ENCODE results near the gene BSDC1. TPM values are rescaled to one million over a fixed set of nuclear protein-coding genes. Genes with fewer than 3 reads are reported as not detected.

The BSDC1 gene
- total RNA-seq, 1 experiment from 2014 or later: 64.9 TPM

- H3K27me3 ChIP-seq (ENCODE audit: control insufficient read depth, insufficient read depth, low read length): peaks cover 4% of the 10 kb centered on the region
- ATAC-seq (0 out of 2 replicates have a peak, but pooled peaks have one; percentile 68), DNase-seq (ENCODE audit: low read depth, low spot score) (no peak)
- in situ Hi-C loops (cut with HindIII; ENCODE audit: low pct_unique_long_range_greater_than_20kb, low sequenced_read_pairs): no loop called here
- H3K4me3 ChIP-seq (ENCODE audit: low read depth in 2 of 2, low read length in 2 of 2): no peak overlapping the region
- no TSS peak for BruUV-seq (replicated peaks)
- no peak overlapping the region for H3K27ac ChIP-seq (ENCODE audit: low read length)
- CTCF ChIA-PET: interaction anchor here (0.7 kb wide), 1 partner anchor 22 kb away, joined by 3 read pairs; no protein-coding TSS in a partner anchor
- H3K36me3 ChIP-seq (ENCODE audit: control insufficient read depth, insufficient read depth, low read length): no peaks in the 10 kb centered on the region
- TF ChIP-seq, protein P1, sequence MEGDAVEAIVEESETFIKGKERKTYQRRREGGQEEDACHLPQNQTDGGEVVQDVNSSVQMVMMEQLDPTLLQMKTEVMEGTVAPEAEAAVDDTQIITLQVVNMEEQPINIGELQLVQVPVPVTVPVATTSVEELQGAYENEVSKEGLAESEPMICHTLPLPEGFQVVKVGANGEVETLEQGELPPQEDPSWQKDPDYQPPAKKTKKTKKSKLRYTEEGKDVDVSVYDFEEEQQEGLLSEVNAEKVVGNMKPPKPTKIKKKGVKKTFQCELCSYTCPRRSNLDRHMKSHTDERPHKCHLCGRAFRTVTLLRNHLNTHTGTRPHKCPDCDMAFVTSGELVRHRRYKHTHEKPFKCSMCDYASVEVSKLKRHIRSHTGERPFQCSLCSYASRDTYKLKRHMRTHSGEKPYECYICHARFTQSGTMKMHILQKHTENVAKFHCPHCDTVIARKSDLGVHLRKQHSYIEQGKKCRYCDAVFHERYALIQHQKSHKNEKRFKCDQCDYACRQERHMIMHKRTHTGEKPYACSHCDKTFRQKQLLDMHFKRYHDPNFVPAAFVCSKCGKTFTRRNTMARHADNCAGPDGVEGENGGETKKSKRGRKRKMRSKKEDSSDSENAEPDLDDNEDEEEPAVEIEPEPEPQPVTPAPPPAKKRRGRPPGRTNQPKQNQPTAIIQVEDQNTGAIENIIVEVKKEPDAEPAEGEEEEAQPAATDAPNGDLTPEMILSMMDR (IDR thresholded peaks at IDR 0.05): no peak
- TF ChIP-seq SIN3A (IDR thresholded peaks at IDR 0.05; ENCODE audit: borderline replicate concordance, insufficient read depth, low read depth, low read length) (no peak), TCF7L2 (IDR thresholded peaks at IDR 0.05; ENCODE audit: low read depth, low read length) (no peak), REST (IDR thresholded peaks at IDR 0.05; ENCODE audit: insufficient read depth in 1 of 2, low read depth in 2 of 2, low read length in 1 of 2) (no peak), POLR2AphosphoS5 (IDR thresholded peaks at IDR 0.05; ENCODE audit: low read depth, low read length) (no peak)
- intact Hi-C loops (cut with micrococcal nuclease; ENCODE audit: unreplicated experiment): no loop called here
- H3K9me3 ChIP-seq (ENCODE audit: control insufficient read depth, insufficient read depth, low read depth, low read length): no peaks in the 10 kb centered on the region
- POLR2A ChIA-PET: interaction anchor here (0.6 kb wide), 3 partner anchors 26 to 364 kb away, joined by 3 to 4 read pairs (median 3); no protein-coding TSS in a partner anchor
- no peaks in the 10 kb centered on the region for H3K4me1 ChIP-seq (ENCODE audit: control insufficient read depth, insufficient read depth, low read length)
These were observed 32.4 kb upstream of the BSDC1 start for GRCh38 chr1:32426489-32427255.

GRCh38 chr1:32421775-32422174 is 27.5 kb upstream of the BSDC1 start:
- ChIA-PET POLR2A (no interaction called here), CTCF (interaction anchor here (1.4 kb wide), 1 partner anchor 21 kb away, joined by 4 read pairs; no protein-coding TSS in a partner anchor)
- no peaks in the 10 kb centered on the region for H3K4me1 ChIP-seq (ENCODE audit: control insufficient read depth, insufficient read depth, low read length)
- H3K4me3 ChIP-seq (ENCODE audit: low read depth in 2 of 2, low read length in 2 of 2): no peak overlapping the region
- H3K27me3 ChIP-seq (ENCODE audit: control insufficient read depth, insufficient read depth, low read length): no peaks in the 10 kb centered on the region; the same call in none of the 2 replicates
- H3K36me3 ChIP-seq (ENCODE audit: control insufficient read depth, insufficient read depth, low read length): no peaks in the 10 kb centered on the region
- H3K27ac ChIP-seq (ENCODE audit: low read length): no peak overlapping the region
- no peak for DNase-seq (ENCODE audit: low read depth, low spot score)
- TF ChIP-seq TCF7L2 (IDR thresholded peaks at IDR 0.05; ENCODE audit: low read depth, low read length) (no peak), SIN3A (IDR thresholded peaks at IDR 0.05; ENCODE audit: borderline replicate concordance, insufficient read depth, low read depth, low read length) (no peak)
- TF ChIP-seq, protein P1 (IDR thresholded peaks at IDR 0.05): no peak
- no TSS peak for BruUV-seq (replicated peaks)
- no peak for ATAC-seq
- in situ Hi-C loops (cut with HindIII; ENCODE audit: low pct_unique_long_range_greater_than_20kb, low sequenced_read_pairs): no loop called here
- peaks cover 4% of the 10 kb centered on the region; the same call in 1 of the 2 replicates for H3K9me3 ChIP-seq (ENCODE audit: control insufficient read depth, insufficient read depth, low read depth, low read length)
- intact Hi-C loops (cut with micrococcal nuclease; ENCODE audit: unreplicated experiment): no loop called here
